Body of pancreas (tissue), 4 donors: Measurements from ENCODE around the gene PIK3C2B.

Source experiments
- POLR2A ChIP-seq, 3 donors: fragments of 450-650 bp; IDR thresholded peaks; one replicate each; pipeline ENCODE4 v1.6.1; 2016; ENCODE audit warnings: antibody characterized with exemption in 3 of 3, mild to moderate bottlenecking in 2 of 3
- TF ChIP-seq, protein P1 (sequence below), 7 experiments: fragments of 450-650 bp in 4 of 7; fragments of 200-600 bp in 3 of 7; sonication (generic) in 3 of 7; IDR thresholded peaks; one replicate each; pipeline ENCODE4 v1.5.1; 2016 to 2019; ENCODE audit warnings: antibody characterized with exemption in 7 of 7

- TF ChIP-seq, protein P1, sequence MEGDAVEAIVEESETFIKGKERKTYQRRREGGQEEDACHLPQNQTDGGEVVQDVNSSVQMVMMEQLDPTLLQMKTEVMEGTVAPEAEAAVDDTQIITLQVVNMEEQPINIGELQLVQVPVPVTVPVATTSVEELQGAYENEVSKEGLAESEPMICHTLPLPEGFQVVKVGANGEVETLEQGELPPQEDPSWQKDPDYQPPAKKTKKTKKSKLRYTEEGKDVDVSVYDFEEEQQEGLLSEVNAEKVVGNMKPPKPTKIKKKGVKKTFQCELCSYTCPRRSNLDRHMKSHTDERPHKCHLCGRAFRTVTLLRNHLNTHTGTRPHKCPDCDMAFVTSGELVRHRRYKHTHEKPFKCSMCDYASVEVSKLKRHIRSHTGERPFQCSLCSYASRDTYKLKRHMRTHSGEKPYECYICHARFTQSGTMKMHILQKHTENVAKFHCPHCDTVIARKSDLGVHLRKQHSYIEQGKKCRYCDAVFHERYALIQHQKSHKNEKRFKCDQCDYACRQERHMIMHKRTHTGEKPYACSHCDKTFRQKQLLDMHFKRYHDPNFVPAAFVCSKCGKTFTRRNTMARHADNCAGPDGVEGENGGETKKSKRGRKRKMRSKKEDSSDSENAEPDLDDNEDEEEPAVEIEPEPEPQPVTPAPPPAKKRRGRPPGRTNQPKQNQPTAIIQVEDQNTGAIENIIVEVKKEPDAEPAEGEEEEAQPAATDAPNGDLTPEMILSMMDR (IDR thresholded peaks at IDR 0.05): no peak
- TF ChIP-seq POLR2A (IDR thresholded peaks at IDR 0.05): no peak
Measured at GRCh38 chr1:204460346-204460745, 34.3 kb downstream of the PIK3C2B start.
